GM23338 (cell line): ENCODE measurements around the gene PRPF18. TPM values are rescaled to one million over a fixed set of nuclear protein-coding genes. Genes with fewer than 3 reads are reported as not detected.

Experiments
- ATAC-seq: fragments of 200-7000 bp; cut with Tn5 transposase; 3 replicates; pipeline ENCODE4 v1.9.1; 2020
- DNase-seq: peaks from one replicate; pipeline ENCODE4 v3.0.0-alpha.2; 2015; ENCODE audit warnings: low spot score
- H2AFZ ChIP-seq: fragments of 200-600 bp; sonication (generic); 2 replicates; pipeline ENCODE4 v1.8.0; 2016; ENCODE audit warnings: antibody characterized with exemption, mild to moderate bottlenecking, moderate library complexity
- H3F3A ChIP-seq: fragments of 200-600 bp; sonication (generic); replicated peaks from 2 replicates; pipeline ENCODE4 v1.8.0; 2017; ENCODE audit warnings: antibody characterized with exemption, mixed run types, low read depth
- H3K27ac ChIP-seq: fragments of 200-600 bp; sonication (generic); 2 replicates; pipeline ENCODE4 v1.6.1; 2016; ENCODE audit warnings: low read depth
- H3K27me3 ChIP-seq: fragments of 200-600 bp; sonication (generic); 2 replicates; pipeline ENCODE4 v1.8.0; 2016; ENCODE audit warnings: mild to moderate bottlenecking, mixed run types, moderate library complexity; ENCODE audit not compliant: insufficient read depth
- H3K36me3 ChIP-seq: fragments of 200-600 bp; sonication (generic); 2 replicates; pipeline ENCODE4 v1.8.0; 2016; ENCODE audit warnings: mild to moderate bottlenecking; ENCODE audit not compliant: insufficient read depth
- H3K4me1 ChIP-seq: fragments of 200-600 bp; sonication (generic); 2 replicates; pipeline ENCODE4 v1.8.0; 2016; ENCODE audit warnings: mild to moderate bottlenecking, moderate library complexity; ENCODE audit not compliant: insufficient read depth
- H3K4me2 ChIP-seq: fragments of 200-600 bp; sonication (generic); 2 replicates; pipeline ENCODE4 v1.7.1; 2017; ENCODE audit warnings: mixed run types
- H3K4me3 ChIP-seq: fragments of 200-600 bp; sonication (generic); 2 replicates; pipeline ENCODE4 v1.6.1; 2016; ENCODE audit warnings: mixed run types
- H3K79me2 ChIP-seq: fragments of 200-600 bp; sonication (generic); replicated peaks from 2 replicates; pipeline ENCODE4 v1.8.0; 2017; ENCODE audit warnings: mild to moderate bottlenecking; ENCODE audit not compliant: insufficient read depth
- H3K9me2 ChIP-seq: fragments of 200-600 bp; sonication (generic); 2 replicates; pipeline ENCODE4 v1.8.0; 2017; ENCODE audit not compliant: insufficient read depth
- H4K20me1 ChIP-seq: fragments of 200-600 bp; sonication (generic); replicated peaks from 2 replicates; pipeline ENCODE4 v1.8.0; 2017; ENCODE audit warnings: mild to moderate bottlenecking; ENCODE audit not compliant: insufficient read depth
- H3K27ac Mint-ChIP-seq: 2 replicates; pipeline ENCODE4 v1.8.0; 2020; ENCODE audit warnings: inconsistent platforms, mild to moderate bottlenecking, moderate library complexity, mixed read lengths
- H3K27me3 Mint-ChIP-seq: 3 replicates; pipeline ENCODE4 v1.8.0; 2022; ENCODE audit warnings: low read depth, mild to moderate bottlenecking, moderate library complexity, mixed read lengths, inconsistent platforms; ENCODE audit not compliant: insufficient read depth, poor library complexity
- H3K36me3 Mint-ChIP-seq: 3 replicates; pipeline ENCODE4 v1.8.0; 2021; ENCODE audit warnings: low read depth, mild to moderate bottlenecking, inconsistent platforms, moderate library complexity, mixed read lengths
- H3K4me1 Mint-ChIP-seq: 3 replicates; pipeline ENCODE4 v1.8.0; 2020; ENCODE audit warnings: mild to moderate bottlenecking, inconsistent platforms, mixed read lengths
- H3K4me3 Mint-ChIP-seq: 3 replicates; pipeline ENCODE4 v1.8.0; 2021; ENCODE audit warnings: moderate library complexity, mild to moderate bottlenecking, inconsistent platforms, mixed read lengths
- H3K9me3 Mint-ChIP-seq: 3 replicates; pipeline ENCODE4 v1.8.0; 2020; ENCODE audit warnings: moderate library complexity, mild to moderate bottlenecking, inconsistent platforms, mixed read lengths
- CREB1 ChIP-seq: fragments of 250-450 bp; sonication (Bioruptor Pico); IDR thresholded peaks from 2 replicates; pipeline ENCODE4 v1.5.0; 2020; ENCODE audit warnings: low read depth, mild to moderate bottlenecking, moderate library complexity
- ETS1 ChIP-seq: IDR thresholded peaks from 2 replicates; pipeline ENCODE4 v1.6.1; 2016; ENCODE audit warnings: antibody characterized with exemption
- EZH2 ChIP-seq: fragments of 200-600 bp; sonication (generic); IDR thresholded peaks from one replicate; pipeline ENCODE4 v1.8.0; 2017; ENCODE audit warnings: antibody characterized with exemption, mild to moderate bottlenecking, low read depth; ENCODE audit not compliant: unreplicated experiment
- EZH2phosphoT487 ChIP-seq: fragments of 200-600 bp; sonication (generic); IDR thresholded peaks from one replicate; pipeline ENCODE4 v1.8.1; 2018; ENCODE audit warnings: antibody characterized with exemption; ENCODE audit not compliant: unreplicated experiment
- JUNB ChIP-seq: IDR thresholded peaks from one replicate; pipeline ENCODE4 v1.6.1; 2016; ENCODE audit warnings: antibody characterized with exemption; ENCODE audit not compliant: unreplicated experiment
- NANOG ChIP-seq: IDR thresholded peaks from 2 replicates; pipeline ENCODE4 v1.6.1; 2016; ENCODE audit warnings: antibody characterized with exemption, borderline replicate concordance
- POLR2AphosphoS5 ChIP-seq: IDR thresholded peaks from 2 replicates; pipeline ENCODE4 v1.6.1; 2016; ENCODE audit warnings: antibody characterized with exemption, low read depth
- STAT1 ChIP-seq: IDR thresholded peaks from one replicate; pipeline ENCODE4 v1.6.1; 2016; ENCODE audit warnings: antibody characterized with exemption; ENCODE audit not compliant: unreplicated experiment
- ZNF114 ChIP-seq: fragments of 250-450 bp; sonication (Bioruptor Pico); IDR thresholded peaks from 2 replicates; pipeline ENCODE4 v1.5.0; 2020; ENCODE audit warnings: mild to moderate bottlenecking, moderate library complexity
- ZNF462 ChIP-seq: fragments of 250-450 bp; sonication (Bioruptor Pico); IDR thresholded peaks from 2 replicates; pipeline ENCODE4 v1.5.0; 2020; ENCODE audit warnings: mild to moderate bottlenecking, moderate library complexity
- polyA plus RNA-seq: library from polyadenylated mRNA; unstranded; fragments of >200 nt; fragmentation: Nextera tagmentation; extraction: Ambion mirVana; gene quantifications from 2 replicates; pipeline ENCODE4 v1.2.1, GENCODE V29; 2016
- total RNA-seq: library from RNA; depleted of rRNA; stranded (reverse); fragments of >200 nt; shearing (Covaris generic); gene quantifications from 2 replicates; pipeline ENCODE4 v1.2.3, GENCODE V29; 2014
- TF ChIP-seq, protein P1 (sequence below), 2 experiments: fragments of 200-600 bp in 1 of 2; sonication (generic) in 1 of 2; conservative IDR thresholded peaks; 2 replicates each; pipeline versions ENCODE4 v1.5.1 to v1.6.1; 2016 to 2017; ENCODE audit warnings: antibody characterized with exemption in 2 of 2, low read depth in 2 of 2, mild to moderate bottlenecking in 2 of 2, moderate library complexity in 1 of 2

The PRPF18 gene
- total and polyA plus RNA-seq, 2 experiments from 2014 or later, result 15.1 to 17.2 TPM

DNA sequence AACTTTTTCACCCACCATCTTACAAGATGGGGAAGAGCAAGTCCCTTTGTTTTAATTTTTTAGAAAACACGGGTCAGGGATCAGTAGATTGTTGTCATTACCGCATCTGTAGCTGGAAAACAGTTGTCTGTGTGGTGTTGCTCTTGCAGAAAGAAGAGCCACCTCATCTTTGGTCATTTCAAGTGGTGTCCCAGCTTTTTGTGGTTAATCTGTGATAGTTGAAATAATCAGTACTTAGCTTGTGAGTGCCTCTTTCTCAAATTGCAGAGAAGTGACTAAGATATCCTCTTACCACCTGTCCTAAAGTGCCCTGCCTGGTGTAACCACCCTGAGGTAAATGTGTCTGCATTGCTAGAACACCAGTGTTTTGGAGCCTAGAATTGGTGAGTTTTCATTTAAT lies 5.5 kb downstream of the PRPF18 start (continued):
- TF ChIP-seq EZH2 (no peak), NANOG (no peak), STAT1 (no peak)
- TF ChIP-seq, protein P1, sequence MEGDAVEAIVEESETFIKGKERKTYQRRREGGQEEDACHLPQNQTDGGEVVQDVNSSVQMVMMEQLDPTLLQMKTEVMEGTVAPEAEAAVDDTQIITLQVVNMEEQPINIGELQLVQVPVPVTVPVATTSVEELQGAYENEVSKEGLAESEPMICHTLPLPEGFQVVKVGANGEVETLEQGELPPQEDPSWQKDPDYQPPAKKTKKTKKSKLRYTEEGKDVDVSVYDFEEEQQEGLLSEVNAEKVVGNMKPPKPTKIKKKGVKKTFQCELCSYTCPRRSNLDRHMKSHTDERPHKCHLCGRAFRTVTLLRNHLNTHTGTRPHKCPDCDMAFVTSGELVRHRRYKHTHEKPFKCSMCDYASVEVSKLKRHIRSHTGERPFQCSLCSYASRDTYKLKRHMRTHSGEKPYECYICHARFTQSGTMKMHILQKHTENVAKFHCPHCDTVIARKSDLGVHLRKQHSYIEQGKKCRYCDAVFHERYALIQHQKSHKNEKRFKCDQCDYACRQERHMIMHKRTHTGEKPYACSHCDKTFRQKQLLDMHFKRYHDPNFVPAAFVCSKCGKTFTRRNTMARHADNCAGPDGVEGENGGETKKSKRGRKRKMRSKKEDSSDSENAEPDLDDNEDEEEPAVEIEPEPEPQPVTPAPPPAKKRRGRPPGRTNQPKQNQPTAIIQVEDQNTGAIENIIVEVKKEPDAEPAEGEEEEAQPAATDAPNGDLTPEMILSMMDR (conservative IDR thresholded peaks at IDR 0.05; ENCODE audit: low read depth in 2 of 2), result no peak

GRCh38 chr10:13593535-13593934 lies 6.8 kb downstream of the PRPF18 start:
- H3K27ac ChIP-seq, result no peak overlapping the region
- DNase-seq (no peak), ATAC-seq (no peak)
- H2AFZ ChIP-seq, result no peak overlapping the region
- TF ChIP-seq POLR2AphosphoS5, result no peak
- no peak for TF ChIP-seq ZNF114
- TF ChIP-seq EZH2, result no peak
- TF ChIP-seq, protein P1 (conservative IDR thresholded peaks at IDR 0.05; ENCODE audit: low read depth in 2 of 2), result no peak
- TF ChIP-seq ETS1, result no peak
- TF ChIP-seq ZNF462 (CRISPR knock-in tag), result no peak
- no peak for TF ChIP-seq STAT1
- TF ChIP-seq EZH2phosphoT487, result no peak
- no peak for TF ChIP-seq NANOG
- TF ChIP-seq CREB1 (CRISPR knock-in tag), result no peak
- no peak for TF ChIP-seq JUNB
- Mint-ChIP-seq H3K4me1 (0 out of 3 replicates have a peak, but pooled peaks cover 2% of the 10 kb centered on the region), H3K9me3 (no peaks in the 10 kb centered on the region), H3K4me3 (no peak overlapping the region), H3K36me3 (no peaks in the 10 kb centered on the region), H3K27ac (no peak overlapping the region), H3K27me3 (no peaks in the 10 kb centered on the region)
- no peaks in the 10 kb centered on the region; the same call in 1 of the 2 replicates for H4K20me1 ChIP-seq
- H3F3A ChIP-seq, result no peaks in the 10 kb centered on the region
- no peaks in the 10 kb centered on the region for H3K36me3 ChIP-seq
- peaks cover 29% of the 10 kb centered on the region for H3K79me2 ChIP-seq
- H3K4me1 ChIP-seq, result no peaks in the 10 kb centered on the region
- no peaks in the 10 kb centered on the region for H3K27me3 ChIP-seq
- H3K4me2 ChIP-seq, result no peak overlapping the region
- no peak overlapping the region for H3K4me3 ChIP-seq
- no peaks in the 10 kb centered on the region for H3K9me2 ChIP-seq
